GM23338 (cell line): ENCODE measurements around the gene KCNQ5. TPM values are rescaled to one million over a fixed set of nuclear protein-coding genes. Genes with fewer than 3 reads are reported as not detected.

Source experiments
- ATAC-seq: fragments of 200-7000 bp; cut with Tn5 transposase; 3 replicates; pipeline ENCODE4 v1.9.1; 2020
- DNase-seq: peaks from one replicate; pipeline ENCODE4 v3.0.0-alpha.2; 2015; ENCODE audit warnings: low spot score
- H2AFZ ChIP-seq: fragments of 200-600 bp; sonication (generic); 2 replicates; pipeline ENCODE4 v1.8.0; 2016; ENCODE audit warnings: antibody characterized with exemption, mild to moderate bottlenecking, moderate library complexity
- H3F3A ChIP-seq: fragments of 200-600 bp; sonication (generic); replicated peaks from 2 replicates; pipeline ENCODE4 v1.8.0; 2017; ENCODE audit warnings: antibody characterized with exemption, mixed run types, low read depth
- H3K27ac ChIP-seq: fragments of 200-600 bp; sonication (generic); 2 replicates; pipeline ENCODE4 v1.6.1; 2016; ENCODE audit warnings: low read depth
- H3K27me3 ChIP-seq: fragments of 200-600 bp; sonication (generic); 2 replicates; pipeline ENCODE4 v1.8.0; 2016; ENCODE audit warnings: mild to moderate bottlenecking, mixed run types, moderate library complexity; ENCODE audit not compliant: insufficient read depth
- H3K36me3 ChIP-seq: fragments of 200-600 bp; sonication (generic); 2 replicates; pipeline ENCODE4 v1.8.0; 2016; ENCODE audit warnings: mild to moderate bottlenecking; ENCODE audit not compliant: insufficient read depth
- H3K4me1 ChIP-seq: fragments of 200-600 bp; sonication (generic); 2 replicates; pipeline ENCODE4 v1.8.0; 2016; ENCODE audit warnings: mild to moderate bottlenecking, moderate library complexity; ENCODE audit not compliant: insufficient read depth
- H3K4me2 ChIP-seq: fragments of 200-600 bp; sonication (generic); 2 replicates; pipeline ENCODE4 v1.7.1; 2017; ENCODE audit warnings: mixed run types
- H3K4me3 ChIP-seq: fragments of 200-600 bp; sonication (generic); 2 replicates; pipeline ENCODE4 v1.6.1; 2016; ENCODE audit warnings: mixed run types
- H3K79me2 ChIP-seq: fragments of 200-600 bp; sonication (generic); replicated peaks from 2 replicates; pipeline ENCODE4 v1.8.0; 2017; ENCODE audit warnings: mild to moderate bottlenecking; ENCODE audit not compliant: insufficient read depth
- H3K9me2 ChIP-seq: fragments of 200-600 bp; sonication (generic); 2 replicates; pipeline ENCODE4 v1.8.0; 2017; ENCODE audit not compliant: insufficient read depth
- H4K20me1 ChIP-seq: fragments of 200-600 bp; sonication (generic); replicated peaks from 2 replicates; pipeline ENCODE4 v1.8.0; 2017; ENCODE audit warnings: mild to moderate bottlenecking; ENCODE audit not compliant: insufficient read depth
- H3K27ac Mint-ChIP-seq: 2 replicates; pipeline ENCODE4 v1.8.0; 2020; ENCODE audit warnings: inconsistent platforms, mild to moderate bottlenecking, moderate library complexity, mixed read lengths
- H3K27me3 Mint-ChIP-seq: 3 replicates; pipeline ENCODE4 v1.8.0; 2022; ENCODE audit warnings: low read depth, mild to moderate bottlenecking, moderate library complexity, mixed read lengths, inconsistent platforms; ENCODE audit not compliant: insufficient read depth, poor library complexity
- H3K36me3 Mint-ChIP-seq: 3 replicates; pipeline ENCODE4 v1.8.0; 2021; ENCODE audit warnings: low read depth, mild to moderate bottlenecking, inconsistent platforms, moderate library complexity, mixed read lengths
- H3K4me1 Mint-ChIP-seq: 3 replicates; pipeline ENCODE4 v1.8.0; 2020; ENCODE audit warnings: mild to moderate bottlenecking, inconsistent platforms, mixed read lengths
- H3K4me3 Mint-ChIP-seq: 3 replicates; pipeline ENCODE4 v1.8.0; 2021; ENCODE audit warnings: moderate library complexity, mild to moderate bottlenecking, inconsistent platforms, mixed read lengths
- H3K9me3 Mint-ChIP-seq: 3 replicates; pipeline ENCODE4 v1.8.0; 2020; ENCODE audit warnings: moderate library complexity, mild to moderate bottlenecking, inconsistent platforms, mixed read lengths
- CREB1 ChIP-seq: fragments of 250-450 bp; sonication (Bioruptor Pico); IDR thresholded peaks from 2 replicates; pipeline ENCODE4 v1.5.0; 2020; ENCODE audit warnings: low read depth, mild to moderate bottlenecking, moderate library complexity
- EZH2 ChIP-seq: fragments of 200-600 bp; sonication (generic); IDR thresholded peaks from one replicate; pipeline ENCODE4 v1.8.0; 2017; ENCODE audit warnings: antibody characterized with exemption, mild to moderate bottlenecking, low read depth; ENCODE audit not compliant: unreplicated experiment
- EZH2phosphoT487 ChIP-seq: fragments of 200-600 bp; sonication (generic); IDR thresholded peaks from one replicate; pipeline ENCODE4 v1.8.1; 2018; ENCODE audit warnings: antibody characterized with exemption; ENCODE audit not compliant: unreplicated experiment
- JUNB ChIP-seq: IDR thresholded peaks from one replicate; pipeline ENCODE4 v1.6.1; 2016; ENCODE audit warnings: antibody characterized with exemption; ENCODE audit not compliant: unreplicated experiment
- NANOG ChIP-seq: IDR thresholded peaks from 2 replicates; pipeline ENCODE4 v1.6.1; 2016; ENCODE audit warnings: antibody characterized with exemption, borderline replicate concordance
- POLR2AphosphoS5 ChIP-seq: IDR thresholded peaks from 2 replicates; pipeline ENCODE4 v1.6.1; 2016; ENCODE audit warnings: antibody characterized with exemption, low read depth
- REST ChIP-seq: IDR thresholded peaks from one replicate; pipeline ENCODE4 v1.6.1; 2018; ENCODE audit warnings: antibody characterized with exemption; ENCODE audit not compliant: unreplicated experiment
- STAT1 ChIP-seq: IDR thresholded peaks from one replicate; pipeline ENCODE4 v1.6.1; 2016; ENCODE audit warnings: antibody characterized with exemption; ENCODE audit not compliant: unreplicated experiment
- ZNF114 ChIP-seq: fragments of 250-450 bp; sonication (Bioruptor Pico); IDR thresholded peaks from 2 replicates; pipeline ENCODE4 v1.5.0; 2020; ENCODE audit warnings: mild to moderate bottlenecking, moderate library complexity
- ZNF331 ChIP-seq: fragments of 250-450 bp; sonication (Bioruptor Pico); IDR thresholded peaks from 2 replicates; pipeline ENCODE4 v1.5.0; 2020; ENCODE audit warnings: low read depth, mild to moderate bottlenecking, moderate library complexity
- polyA plus RNA-seq: library from polyadenylated mRNA; unstranded; fragments of >200 nt; fragmentation: Nextera tagmentation; extraction: Ambion mirVana; gene quantifications from 2 replicates; pipeline ENCODE4 v1.2.1, GENCODE V29; 2016
- total RNA-seq: library from RNA; depleted of rRNA; stranded (reverse); fragments of >200 nt; shearing (Covaris generic); gene quantifications from 2 replicates; pipeline ENCODE4 v1.2.3, GENCODE V29; 2014
- TF ChIP-seq, protein P1 (sequence below), 2 experiments: fragments of 200-600 bp in 1 of 2; sonication (generic) in 1 of 2; conservative IDR thresholded peaks; 2 replicates each; pipeline versions ENCODE4 v1.5.1 to v1.6.1; 2016 to 2017; ENCODE audit warnings: antibody characterized with exemption in 2 of 2, low read depth in 2 of 2, mild to moderate bottlenecking in 2 of 2, moderate library complexity in 1 of 2
- TF ChIP-seq, protein P2 (sequence below): IDR thresholded peaks from 2 replicates; pipeline ENCODE4 v1.6.1; 2016; ENCODE audit warnings: antibody characterized with exemption
- TF ChIP-seq, protein P3 (sequence below): fragments of 250-450 bp; sonication (Bioruptor Pico); IDR thresholded peaks from 2 replicates; pipeline ENCODE4 v1.5.0; 2020; ENCODE audit warnings: mild to moderate bottlenecking, moderate library complexity

Gene KCNQ5
- total and polyA plus RNA-seq, 2 experiments from 2014 or later, result 0.68 to 0.87 TPM

GRCh38 chr6:73006146-73006545 is 384.3 kb downstream of the KCNQ5 start:
- H3K36me3 Mint-ChIP-seq, result no peaks in the 10 kb centered on the region
- no peak for TF ChIP-seq STAT1
- TF ChIP-seq, protein P1, sequence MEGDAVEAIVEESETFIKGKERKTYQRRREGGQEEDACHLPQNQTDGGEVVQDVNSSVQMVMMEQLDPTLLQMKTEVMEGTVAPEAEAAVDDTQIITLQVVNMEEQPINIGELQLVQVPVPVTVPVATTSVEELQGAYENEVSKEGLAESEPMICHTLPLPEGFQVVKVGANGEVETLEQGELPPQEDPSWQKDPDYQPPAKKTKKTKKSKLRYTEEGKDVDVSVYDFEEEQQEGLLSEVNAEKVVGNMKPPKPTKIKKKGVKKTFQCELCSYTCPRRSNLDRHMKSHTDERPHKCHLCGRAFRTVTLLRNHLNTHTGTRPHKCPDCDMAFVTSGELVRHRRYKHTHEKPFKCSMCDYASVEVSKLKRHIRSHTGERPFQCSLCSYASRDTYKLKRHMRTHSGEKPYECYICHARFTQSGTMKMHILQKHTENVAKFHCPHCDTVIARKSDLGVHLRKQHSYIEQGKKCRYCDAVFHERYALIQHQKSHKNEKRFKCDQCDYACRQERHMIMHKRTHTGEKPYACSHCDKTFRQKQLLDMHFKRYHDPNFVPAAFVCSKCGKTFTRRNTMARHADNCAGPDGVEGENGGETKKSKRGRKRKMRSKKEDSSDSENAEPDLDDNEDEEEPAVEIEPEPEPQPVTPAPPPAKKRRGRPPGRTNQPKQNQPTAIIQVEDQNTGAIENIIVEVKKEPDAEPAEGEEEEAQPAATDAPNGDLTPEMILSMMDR (conservative IDR thresholded peaks at IDR 0.05; ENCODE audit: low read depth in 2 of 2), result no peak
- no peak for TF ChIP-seq ZNF114 (CRISPR knock-in tag)
- no peak for TF ChIP-seq EZH2
- no peak for TF ChIP-seq JUNB
- TF ChIP-seq ZNF331 (CRISPR knock-in tag), result no peak
- TF ChIP-seq, protein P2, sequence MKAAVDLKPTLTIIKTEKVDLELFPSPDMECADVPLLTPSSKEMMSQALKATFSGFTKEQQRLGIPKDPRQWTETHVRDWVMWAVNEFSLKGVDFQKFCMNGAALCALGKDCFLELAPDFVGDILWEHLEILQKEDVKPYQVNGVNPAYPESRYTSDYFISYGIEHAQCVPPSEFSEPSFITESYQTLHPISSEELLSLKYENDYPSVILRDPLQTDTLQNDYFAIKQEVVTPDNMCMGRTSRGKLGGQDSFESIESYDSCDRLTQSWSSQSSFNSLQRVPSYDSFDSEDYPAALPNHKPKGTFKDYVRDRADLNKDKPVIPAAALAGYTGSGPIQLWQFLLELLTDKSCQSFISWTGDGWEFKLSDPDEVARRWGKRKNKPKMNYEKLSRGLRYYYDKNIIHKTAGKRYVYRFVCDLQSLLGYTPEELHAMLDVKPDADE, result no peak
- no peak for TF ChIP-seq NANOG
- TF ChIP-seq CREB1, result no peak
- no peak for TF ChIP-seq EZH2phosphoT487
- TF ChIP-seq REST, result no peak
- TF ChIP-seq POLR2AphosphoS5, result no peak
- TF ChIP-seq, protein P3, sequence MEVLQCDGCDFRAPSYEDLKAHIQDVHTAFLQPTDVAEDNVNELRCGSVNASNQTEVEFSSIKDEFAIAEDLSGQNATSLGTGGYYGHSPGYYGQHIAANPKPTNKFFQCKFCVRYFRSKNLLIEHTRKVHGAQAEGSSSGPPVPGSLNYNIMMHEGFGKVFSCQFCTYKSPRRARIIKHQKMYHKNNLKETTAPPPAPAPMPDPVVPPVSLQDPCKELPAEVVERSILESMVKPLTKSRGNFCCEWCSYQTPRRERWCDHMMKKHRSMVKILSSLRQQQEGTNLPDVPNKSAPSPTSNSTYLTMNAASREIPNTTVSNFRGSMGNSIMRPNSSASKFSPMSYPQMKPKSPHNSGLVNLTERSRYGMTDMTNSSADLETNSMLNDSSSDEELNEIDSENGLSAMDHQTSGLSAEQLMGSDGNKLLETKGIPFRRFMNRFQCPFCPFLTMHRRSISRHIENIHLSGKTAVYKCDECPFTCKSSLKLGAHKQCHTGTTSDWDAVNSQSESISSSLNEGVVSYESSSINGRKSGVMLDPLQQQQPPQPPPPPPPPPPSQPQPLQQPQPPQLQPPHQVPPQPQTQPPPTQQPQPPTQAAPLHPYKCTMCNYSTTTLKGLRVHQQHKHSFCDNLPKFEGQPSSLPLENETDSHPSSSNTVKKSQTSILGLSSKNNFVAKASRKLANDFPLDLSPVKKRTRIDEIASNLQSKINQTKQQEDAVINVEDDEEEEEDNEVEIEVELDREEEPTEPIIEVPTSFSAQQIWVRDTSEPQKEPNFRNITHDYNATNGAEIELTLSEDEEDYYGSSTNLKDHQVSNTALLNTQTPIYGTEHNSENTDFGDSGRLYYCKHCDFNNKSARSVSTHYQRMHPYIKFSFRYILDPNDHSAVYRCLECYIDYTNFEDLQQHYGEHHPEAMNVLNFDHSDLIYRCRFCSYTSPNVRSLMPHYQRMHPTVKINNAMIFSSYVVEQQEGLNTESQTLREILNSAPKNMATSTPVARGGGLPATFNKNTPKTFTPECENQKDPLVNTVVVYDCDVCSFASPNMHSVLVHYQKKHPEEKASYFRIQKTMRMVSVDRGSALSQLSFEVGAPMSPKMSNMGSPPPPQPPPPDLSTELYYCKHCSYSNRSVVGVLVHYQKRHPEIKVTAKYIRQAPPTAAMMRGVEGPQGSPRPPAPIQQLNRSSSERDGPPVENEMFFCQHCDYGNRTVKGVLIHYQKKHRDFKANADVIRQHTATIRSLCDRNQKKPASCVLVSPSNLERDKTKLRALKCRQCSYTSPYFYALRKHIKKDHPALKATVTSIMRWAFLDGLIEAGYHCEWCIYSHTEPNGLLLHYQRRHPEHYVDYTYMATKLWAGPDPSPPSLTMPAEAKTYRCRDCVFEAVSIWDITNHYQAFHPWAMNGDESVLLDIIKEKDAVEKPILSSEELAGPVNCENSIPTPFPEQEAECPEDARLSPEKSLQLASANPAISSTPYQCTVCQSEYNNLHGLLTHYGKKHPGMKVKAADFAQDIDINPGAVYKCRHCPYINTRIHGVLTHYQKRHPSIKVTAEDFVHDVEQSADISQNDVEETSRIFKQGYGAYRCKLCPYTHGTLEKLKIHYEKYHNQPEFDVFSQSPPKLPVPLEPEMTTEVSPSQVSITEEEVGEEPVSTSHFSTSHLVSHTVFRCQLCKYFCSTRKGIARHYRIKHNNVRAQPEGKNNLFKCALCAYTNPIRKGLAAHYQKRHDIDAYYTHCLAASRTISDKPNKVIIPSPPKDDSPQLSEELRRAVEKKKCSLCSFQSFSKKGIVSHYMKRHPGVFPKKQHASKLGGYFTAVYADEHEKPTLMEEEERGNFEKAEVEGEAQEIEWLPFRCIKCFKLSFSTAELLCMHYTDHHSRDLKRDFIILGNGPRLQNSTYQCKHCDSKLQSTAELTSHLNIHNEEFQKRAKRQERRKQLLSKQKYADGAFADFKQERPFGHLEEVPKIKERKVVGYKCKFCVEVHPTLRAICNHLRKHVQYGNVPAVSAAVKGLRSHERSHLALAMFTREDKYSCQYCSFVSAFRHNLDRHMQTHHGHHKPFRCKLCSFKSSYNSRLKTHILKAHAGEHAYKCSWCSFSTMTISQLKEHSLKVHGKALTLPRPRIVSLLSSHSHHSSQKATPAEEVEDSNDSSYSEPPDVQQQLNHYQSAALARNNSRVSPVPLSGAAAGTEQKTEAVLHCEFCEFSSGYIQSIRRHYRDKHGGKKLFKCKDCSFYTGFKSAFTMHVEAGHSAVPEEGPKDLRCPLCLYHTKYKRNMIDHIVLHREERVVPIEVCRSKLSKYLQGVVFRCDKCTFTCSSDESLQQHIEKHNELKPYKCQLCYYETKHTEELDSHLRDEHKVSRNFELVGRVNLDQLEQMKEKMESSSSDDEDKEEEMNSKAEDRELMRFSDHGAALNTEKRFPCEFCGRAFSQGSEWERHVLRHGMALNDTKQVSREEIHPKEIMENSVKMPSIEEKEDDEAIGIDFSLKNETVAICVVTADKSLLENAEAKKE (CRISPR knock-in tag), result no peak
- no peak overlapping the region for H3K4me3 Mint-ChIP-seq
- no peak overlapping the region for H3K27ac ChIP-seq
- no peaks in the 10 kb centered on the region for H4K20me1 ChIP-seq
- H3K9me3 Mint-ChIP-seq, result no peaks in the 10 kb centered on the region
- no peak for ATAC-seq
- H3K4me3 ChIP-seq, result no peak overlapping the region
- H3K27me3 ChIP-seq, result no peaks in the 10 kb centered on the region
- H3K27ac Mint-ChIP-seq, result no peak overlapping the region
- H3K4me1 ChIP-seq, result no peaks in the 10 kb centered on the region
- no peaks in the 10 kb centered on the region for H3K36me3 ChIP-seq
- H3K79me2 ChIP-seq, result no peaks in the 10 kb centered on the region
- H3K9me2 ChIP-seq, result no peaks in the 10 kb centered on the region
- H3K27me3 Mint-ChIP-seq, result no peaks in the 10 kb centered on the region
- DNase-seq, result no peak
- H3K4me2 ChIP-seq, result no peak overlapping the region
- no peak overlapping the region for H2AFZ ChIP-seq
- H3F3A ChIP-seq, result no peaks in the 10 kb centered on the region
- H3K4me1 Mint-ChIP-seq, result peaks cover 7% of the 10 kb centered on the region; the same call in 2 of the 3 replicates
